NT2/D1 (cell line): ENCODE results near the gene PIKFYVE.

Experiments used
- YY1 ChIP-seq: IDR thresholded peaks from 2 replicates; pipeline ENCODE4 v1.6.1; 2011; ENCODE audit not compliant: insufficient read length, insufficient read depth
- ZNF274 ChIP-seq: IDR thresholded peaks from 2 replicates; pipeline ENCODE4 v1.6.1; 2011; ENCODE audit warnings: mild to moderate bottlenecking, low read depth, low read length

GRCh38 chr2:208280234-208280633 lies 14.2 kb downstream of the PIKFYVE start:
- no peak for TF ChIP-seq YY1
- TF ChIP-seq ZNF274, result no peak
